ENCODE results near the gene RIMBP3C.
A peak's percentile ranks its signal among the peaks of the same experiment; 100 is the strongest.

Gene RIMBP3C

DNA sequence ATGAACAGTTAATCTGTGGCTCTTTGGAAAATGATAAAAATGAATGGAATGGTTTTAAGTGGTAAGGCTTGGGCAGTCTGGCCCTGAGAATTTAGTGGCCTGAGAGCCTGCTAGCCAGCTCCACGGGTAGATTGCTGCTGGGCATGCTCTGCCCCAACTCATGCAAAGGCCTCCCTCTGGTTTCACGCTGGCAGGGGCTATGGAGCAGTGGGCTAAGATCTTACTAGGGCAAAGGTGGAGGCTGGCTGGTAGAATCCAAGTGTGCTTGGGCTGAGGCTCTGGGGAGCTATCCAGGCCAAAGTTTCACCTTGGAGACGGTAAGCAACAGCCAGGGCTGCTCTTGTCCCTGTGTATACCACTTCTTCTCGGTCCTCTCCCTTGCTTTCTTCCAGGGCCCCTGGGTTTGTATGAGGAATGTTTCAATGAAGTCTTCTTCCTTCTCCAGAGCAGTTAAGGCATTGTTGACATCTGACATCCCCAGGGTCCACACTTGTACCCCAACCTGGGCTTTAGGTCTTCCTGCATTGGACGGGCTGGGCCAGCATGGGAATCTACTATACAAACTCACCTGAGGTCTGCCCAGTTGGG, 43.7 kb upstream of the RIMBP3C start:
- H3K36me3 ChIP-seq (ENCODE audit: control insufficient read depth, low read length) = peaks cover 82% of the 10 kb centered on the region
- peaks cover 100% of the 10 kb centered on the region for H3K79me2 ChIP-seq (ENCODE audit: control insufficient read depth, low read length)
- no peak for TF ChIP-seq EZH2phosphoT487 (IDR thresholded peaks at IDR 0.05; ENCODE audit: borderline replicate concordance, low read length)
- TF ChIP-seq, protein P1, sequence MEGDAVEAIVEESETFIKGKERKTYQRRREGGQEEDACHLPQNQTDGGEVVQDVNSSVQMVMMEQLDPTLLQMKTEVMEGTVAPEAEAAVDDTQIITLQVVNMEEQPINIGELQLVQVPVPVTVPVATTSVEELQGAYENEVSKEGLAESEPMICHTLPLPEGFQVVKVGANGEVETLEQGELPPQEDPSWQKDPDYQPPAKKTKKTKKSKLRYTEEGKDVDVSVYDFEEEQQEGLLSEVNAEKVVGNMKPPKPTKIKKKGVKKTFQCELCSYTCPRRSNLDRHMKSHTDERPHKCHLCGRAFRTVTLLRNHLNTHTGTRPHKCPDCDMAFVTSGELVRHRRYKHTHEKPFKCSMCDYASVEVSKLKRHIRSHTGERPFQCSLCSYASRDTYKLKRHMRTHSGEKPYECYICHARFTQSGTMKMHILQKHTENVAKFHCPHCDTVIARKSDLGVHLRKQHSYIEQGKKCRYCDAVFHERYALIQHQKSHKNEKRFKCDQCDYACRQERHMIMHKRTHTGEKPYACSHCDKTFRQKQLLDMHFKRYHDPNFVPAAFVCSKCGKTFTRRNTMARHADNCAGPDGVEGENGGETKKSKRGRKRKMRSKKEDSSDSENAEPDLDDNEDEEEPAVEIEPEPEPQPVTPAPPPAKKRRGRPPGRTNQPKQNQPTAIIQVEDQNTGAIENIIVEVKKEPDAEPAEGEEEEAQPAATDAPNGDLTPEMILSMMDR (IDR thresholded peaks at IDR 0.05; ENCODE audit: low read depth, low read length, poor library complexity, severe bottlenecking) = no peak
- 0 out of 2 replicates have a peak, but pooled peaks cover 2% of the 10 kb centered on the region for H3F3A ChIP-seq (ENCODE audit: control insufficient read depth, insufficient read depth)
- no peak overlapping the region for H3K4me3 ChIP-seq (ENCODE audit: low read length)
- H4K20me1 ChIP-seq (ENCODE audit: control insufficient read depth, insufficient read depth, low read depth, low read length) = peaks cover 31% of the 10 kb centered on the region; the same call in 1 of the 2 replicates
- no peaks in the 10 kb centered on the region for H3K27me3 ChIP-seq (ENCODE audit: control insufficient read depth, low read length)
- H3K9me2 ChIP-seq (replicated peaks; ENCODE audit: control insufficient read depth, low read length) = no peaks in the 10 kb centered on the region
- no peak overlapping the region for H3K4me2 ChIP-seq (ENCODE audit: low read length)
- no peak overlapping the region for H3K27ac ChIP-seq (ENCODE audit: low read depth, low read length)
- peaks cover 17% of the 10 kb centered on the region for H3K4me1 ChIP-seq (ENCODE audit: control insufficient read depth, low read length)
- no peaks in the 10 kb centered on the region for H3K9me3 ChIP-seq (ENCODE audit: control insufficient read depth, insufficient read depth, low read length)

DNA sequence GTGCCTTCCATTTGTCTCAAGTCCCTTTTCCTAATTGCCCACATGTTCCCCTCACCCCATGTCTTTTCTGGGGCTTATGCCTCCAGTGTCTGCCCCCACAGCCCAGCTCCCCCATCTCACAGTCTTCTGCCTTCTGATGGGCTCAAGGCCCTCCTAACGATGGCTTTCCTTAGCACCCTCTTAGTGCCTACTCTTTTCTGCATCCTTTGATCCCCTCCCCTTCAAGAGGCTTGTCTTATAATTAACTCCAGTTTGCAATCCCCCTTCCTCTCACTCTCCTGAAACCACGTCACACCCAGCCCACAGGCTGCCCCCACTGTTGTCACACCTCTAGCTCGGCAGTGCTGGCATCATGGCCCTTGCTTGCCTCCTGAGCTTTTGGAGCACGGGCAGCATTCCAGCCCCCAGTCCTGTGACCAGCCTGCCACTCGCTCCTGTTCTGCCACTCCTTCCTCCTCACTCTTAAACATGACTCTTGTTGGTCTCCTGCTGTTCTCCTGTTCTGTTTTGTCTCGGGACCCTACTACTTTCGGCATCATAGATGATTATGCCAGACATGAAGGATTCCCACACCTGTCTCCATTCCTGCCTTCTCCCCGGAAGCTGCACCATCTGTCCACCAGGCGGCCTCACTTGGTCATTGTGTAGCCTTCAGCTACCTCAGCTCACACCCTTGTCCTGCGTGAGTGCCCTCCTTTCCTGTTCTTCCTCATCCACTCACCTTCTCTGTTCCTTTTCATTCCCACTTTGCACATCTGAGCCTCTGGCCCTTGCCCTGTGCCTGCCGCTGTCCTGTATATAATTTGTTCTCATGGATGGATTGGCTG, 42.4 kb upstream of the RIMBP3C start:
- Histone ChIP-seq H3K4me1 (ENCODE audit: control insufficient read depth, low read length) (peaks cover 25% of the 10 kb centered on the region), H3K4me3 (ENCODE audit: low read length) (no peak overlapping the region), H3K9me3 (ENCODE audit: control insufficient read depth, insufficient read depth, low read length) (no peaks in the 10 kb centered on the region), H3F3A (ENCODE audit: control insufficient read depth, insufficient read depth) (0 out of 2 replicates have a peak, but pooled peaks cover 2% of the 10 kb centered on the region), H4K20me1 (ENCODE audit: control insufficient read depth, insufficient read depth, low read depth, low read length) (peaks cover 33% of the 10 kb centered on the region; the same call in 1 of the 2 replicates), H3K27ac (ENCODE audit: low read depth, low read length) (no peak overlapping the region), H3K27me3 (ENCODE audit: control insufficient read depth, low read length) (no peaks in the 10 kb centered on the region), H3K4me2 (ENCODE audit: low read length) (no peak overlapping the region), H3K9me2 (replicated peaks; ENCODE audit: control insufficient read depth, low read length) (no peaks in the 10 kb centered on the region), H3K79me2 (ENCODE audit: control insufficient read depth, low read length) (peaks cover 100% of the 10 kb centered on the region), H3K36me3 (ENCODE audit: control insufficient read depth, low read length) (peaks cover 80% of the 10 kb centered on the region)
- TF ChIP-seq, protein P1 (IDR thresholded peaks at IDR 0.05; ENCODE audit: low read depth, low read length, poor library complexity, severe bottlenecking) = peak; percentile 24
- no peak for TF ChIP-seq EZH2phosphoT487 (IDR thresholded peaks at IDR 0.05; ENCODE audit: borderline replicate concordance, low read length)

DNA sequence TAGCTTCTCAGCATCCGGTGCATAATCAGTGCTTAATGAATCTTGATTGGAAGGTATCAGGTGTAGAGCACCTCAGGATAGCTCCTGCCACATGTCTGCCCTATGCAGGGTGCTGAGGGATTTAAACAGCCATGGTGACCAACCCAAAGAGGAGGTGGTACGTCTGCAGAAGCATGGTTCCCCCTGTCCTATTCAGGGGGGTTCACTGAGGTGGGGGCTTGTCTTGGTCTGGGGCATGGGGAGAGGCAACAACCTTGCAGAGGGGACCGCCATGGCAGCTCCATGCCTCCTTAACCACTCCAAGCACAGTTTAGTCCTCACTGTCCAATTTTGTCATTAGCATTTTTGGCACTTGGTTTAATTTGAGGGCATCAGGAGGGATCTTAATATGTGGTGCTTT, 41.2 kb upstream of the RIMBP3C start:
- Histone ChIP-seq H3K27me3 (ENCODE audit: control insufficient read depth, low read length) (no peaks in the 10 kb centered on the region), H4K20me1 (ENCODE audit: control insufficient read depth, insufficient read depth, low read depth, low read length) (peaks cover 41% of the 10 kb centered on the region), H3F3A (ENCODE audit: control insufficient read depth, insufficient read depth) (peaks cover 9% of the 10 kb centered on the region), H3K27ac (ENCODE audit: low read depth, low read length) (no peak overlapping the region), H3K36me3 (ENCODE audit: control insufficient read depth, low read length) (peaks cover 80% of the 10 kb centered on the region), H3K9me2 (replicated peaks; ENCODE audit: control insufficient read depth, low read length) (no peaks in the 10 kb centered on the region), H3K79me2 (ENCODE audit: control insufficient read depth, low read length) (peaks cover 99% of the 10 kb centered on the region), H3K9me3 (ENCODE audit: control insufficient read depth, insufficient read depth, low read length) (no peaks in the 10 kb centered on the region), H3K4me2 (ENCODE audit: low read length) (no peak overlapping the region), H3K4me1 (ENCODE audit: control insufficient read depth, low read length) (peaks cover 35% of the 10 kb centered on the region), H3K4me3 (ENCODE audit: low read length) (no peak overlapping the region)
- TF ChIP-seq, protein P1 (IDR thresholded peaks at IDR 0.05; ENCODE audit: low read depth, low read length, poor library complexity, severe bottlenecking) = no peak
- TF ChIP-seq EZH2phosphoT487 (IDR thresholded peaks at IDR 0.05; ENCODE audit: borderline replicate concordance, low read length) = no peak
